SK-N-MC (cell line): ENCODE results near the gene FARP2.

ENCODE experiments used
- EZH2 ChIP-seq: fragments of 200-600 bp; sonication (generic); IDR thresholded peaks from one replicate; pipeline ENCODE4 v1.6.1; 2017; ENCODE audit warnings: antibody characterized with exemption
- POLR2AphosphoS5 ChIP-seq: IDR thresholded peaks from 2 replicates; pipeline ENCODE4 v1.6.1; 2012; ENCODE audit warnings: mild to moderate bottlenecking, low read depth, low read length, borderline replicate concordance

DNA sequence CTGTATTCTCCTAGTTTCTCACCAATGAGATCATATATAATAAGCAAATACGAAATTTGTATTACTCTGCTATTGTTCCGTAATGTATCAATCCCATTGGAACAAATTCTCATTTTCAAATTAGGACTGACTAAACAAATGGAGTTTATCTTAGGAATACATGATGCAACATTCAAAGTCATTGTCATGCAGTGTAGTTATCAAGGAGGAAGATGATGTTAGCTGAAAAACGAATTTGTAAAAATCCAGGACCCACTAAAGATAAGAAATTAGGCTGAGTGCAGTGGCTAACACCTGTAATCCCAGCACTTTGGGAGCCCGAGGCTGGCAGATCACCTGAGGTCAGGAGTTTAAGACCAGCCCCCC, 25.5 kb upstream of the FARP2 start:
- TF ChIP-seq POLR2AphosphoS5 (no peak), EZH2 (no peak)
